Suppressor macrophage treated with lipopolysaccharide for 4 hours (primary cell): Measurements from ENCODE around the gene FMO1.

ENCODE experiments used
- DNase-seq: peaks from one replicate; pipeline ENCODE4 v3.0.0-alpha.2; 2020

FMO1 gene, protein sequence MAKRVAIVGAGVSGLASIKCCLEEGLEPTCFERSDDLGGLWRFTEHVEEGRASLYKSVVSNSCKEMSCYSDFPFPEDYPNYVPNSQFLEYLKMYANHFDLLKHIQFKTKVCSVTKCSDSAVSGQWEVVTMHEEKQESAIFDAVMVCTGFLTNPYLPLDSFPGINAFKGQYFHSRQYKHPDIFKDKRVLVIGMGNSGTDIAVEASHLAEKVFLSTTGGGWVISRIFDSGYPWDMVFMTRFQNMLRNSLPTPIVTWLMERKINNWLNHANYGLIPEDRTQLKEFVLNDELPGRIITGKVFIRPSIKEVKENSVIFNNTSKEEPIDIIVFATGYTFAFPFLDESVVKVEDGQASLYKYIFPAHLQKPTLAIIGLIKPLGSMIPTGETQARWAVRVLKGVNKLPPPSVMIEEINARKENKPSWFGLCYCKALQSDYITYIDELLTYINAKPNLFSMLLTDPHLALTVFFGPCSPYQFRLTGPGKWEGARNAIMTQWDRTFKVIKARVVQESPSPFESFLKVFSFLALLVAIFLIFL

DNA sequence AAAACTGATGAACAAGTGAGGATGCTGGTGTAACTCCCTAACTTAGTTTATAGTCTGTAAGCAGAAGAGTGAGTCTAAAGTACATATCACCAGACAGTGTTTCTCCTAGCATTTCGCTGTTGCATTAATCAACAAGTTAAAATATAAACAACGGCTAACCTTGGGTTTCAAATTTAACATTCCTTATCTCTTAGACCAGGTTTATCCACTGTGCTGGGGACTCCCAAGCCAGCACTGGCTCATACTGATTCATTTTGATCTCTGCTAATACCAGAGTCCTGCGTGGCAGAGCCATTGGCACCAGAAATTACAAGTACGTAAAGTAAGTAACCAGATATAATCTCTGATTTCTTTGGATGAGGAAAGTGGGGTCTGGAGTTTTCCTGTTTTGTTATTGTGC is at the start of gene FMO1:
Gene FMO1 (plus strand): TSS at position 193 of the 400 bp plus-strand sequence. CDS start 9,594 bp downstream, outside the sequence.
- no peak for DNase-seq

GRCh38 chr1:171204296-171204695 is 44.0 kb upstream of the FMO1 start:
- no peak for DNase-seq

DNA sequence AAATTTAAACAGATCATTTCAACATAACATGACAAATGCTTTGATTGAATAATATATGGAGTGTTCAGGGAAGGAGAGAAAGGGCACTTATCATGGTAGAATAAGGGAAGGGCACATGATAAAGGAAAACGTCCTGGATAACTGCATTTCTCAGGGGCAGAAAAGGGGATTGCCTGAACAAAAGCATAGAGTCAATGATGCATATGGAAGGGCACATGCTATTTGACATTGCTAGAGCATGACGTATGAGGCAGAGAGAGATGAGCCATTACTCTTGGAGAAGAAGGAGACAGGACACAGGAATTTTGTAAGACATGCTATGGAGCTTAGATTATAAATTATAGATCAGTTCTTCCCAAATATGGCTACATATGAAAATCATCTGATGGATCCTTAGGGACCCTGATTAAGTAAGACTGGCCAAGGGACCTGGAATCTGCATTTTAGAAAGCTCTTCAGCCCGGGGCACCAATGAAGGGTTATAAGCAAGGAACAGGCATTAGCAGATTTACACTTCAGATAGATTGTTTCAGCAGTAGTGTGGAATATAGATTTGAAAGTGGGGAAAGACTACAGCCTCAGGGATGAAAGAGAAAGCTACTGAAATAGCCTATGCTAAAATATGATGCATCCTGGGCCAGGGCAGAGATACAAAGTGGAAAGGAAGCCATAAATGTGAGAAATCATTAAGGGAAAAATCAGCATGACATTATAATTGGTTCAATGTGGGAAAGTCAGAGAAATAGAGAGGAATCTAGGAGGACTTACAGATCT is 41.9 kb upstream of the FMO1 start:
- no peak for DNase-seq

GRCh38 chr1:171206978-171207355 is 41.3 kb upstream of the FMO1 start:
- no peak for DNase-seq

DNA sequence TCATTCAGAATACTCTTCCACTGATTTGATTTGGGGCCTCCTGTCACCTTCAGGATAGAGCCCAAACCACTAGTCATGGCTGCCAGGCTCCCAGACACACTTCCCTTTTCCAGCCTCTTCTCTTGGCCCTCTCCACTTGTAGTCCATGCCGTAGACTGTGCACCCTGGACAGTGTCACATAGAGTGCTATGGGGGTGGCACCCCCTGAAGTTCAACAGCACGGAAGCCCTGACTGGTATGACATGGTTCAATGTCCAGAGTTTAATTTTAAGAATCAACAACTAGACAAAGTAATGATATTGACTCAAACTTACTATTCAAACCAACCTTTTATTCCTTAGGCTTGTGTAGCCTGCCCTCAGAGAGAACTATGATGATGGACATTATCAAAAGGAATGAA is 40.9 kb upstream of the FMO1 start:
- no peak for DNase-seq

DNA sequence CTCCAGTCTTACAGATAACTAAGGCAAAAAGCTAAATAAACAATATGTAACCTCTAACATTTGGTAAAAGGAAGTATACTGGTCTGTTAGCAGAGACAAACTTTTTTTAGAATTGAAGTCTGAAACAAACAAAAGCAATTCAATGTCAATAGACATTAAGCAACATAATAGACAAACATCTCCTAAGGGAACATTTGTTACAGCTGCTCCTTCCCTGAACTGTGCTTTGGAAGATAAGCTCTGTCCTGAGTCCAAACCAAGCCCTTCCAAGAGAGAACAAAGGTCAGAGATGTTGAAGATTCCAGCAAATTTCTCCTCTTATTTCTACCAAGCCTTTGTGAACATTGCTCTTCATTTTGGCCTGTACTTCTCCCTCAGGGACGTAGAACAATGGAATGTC is 37.9 kb upstream of the FMO1 start:
- no peak for DNase-seq

- peak; percentile 60 for DNase-seq
Observed at GRCh38 chr1:171212607-171213351, 35.5 kb upstream of the FMO1 start.

- DNase-seq = no peak
Observed at GRCh38 chr1:171213559-171214454, 34.5 kb upstream of the FMO1 start.

- no peak for DNase-seq
Observed at GRCh38 chr1:171217658-171218443, 30.4 kb upstream of the FMO1 start.

DNA sequence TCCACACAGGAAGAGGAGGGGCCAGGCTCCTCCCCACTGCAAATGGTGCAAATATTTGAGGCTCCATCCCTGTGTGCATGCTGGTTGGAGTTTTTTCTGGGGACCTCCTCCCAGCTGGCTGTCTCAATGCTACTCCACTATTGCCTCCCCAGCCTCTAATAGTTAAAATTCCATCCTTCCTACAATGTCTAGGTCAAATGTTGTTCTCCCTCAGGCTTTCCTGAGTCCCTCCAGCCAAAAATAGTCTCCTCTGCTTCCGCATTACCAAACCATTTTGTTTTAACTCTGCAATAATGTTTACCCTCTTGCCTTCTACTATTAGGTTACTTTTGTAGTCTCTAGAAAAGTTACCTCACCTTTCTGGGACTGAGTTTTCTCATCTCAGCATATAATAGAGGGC is 29.6 kb upstream of the FMO1 start:
- no peak for DNase-seq

DNA sequence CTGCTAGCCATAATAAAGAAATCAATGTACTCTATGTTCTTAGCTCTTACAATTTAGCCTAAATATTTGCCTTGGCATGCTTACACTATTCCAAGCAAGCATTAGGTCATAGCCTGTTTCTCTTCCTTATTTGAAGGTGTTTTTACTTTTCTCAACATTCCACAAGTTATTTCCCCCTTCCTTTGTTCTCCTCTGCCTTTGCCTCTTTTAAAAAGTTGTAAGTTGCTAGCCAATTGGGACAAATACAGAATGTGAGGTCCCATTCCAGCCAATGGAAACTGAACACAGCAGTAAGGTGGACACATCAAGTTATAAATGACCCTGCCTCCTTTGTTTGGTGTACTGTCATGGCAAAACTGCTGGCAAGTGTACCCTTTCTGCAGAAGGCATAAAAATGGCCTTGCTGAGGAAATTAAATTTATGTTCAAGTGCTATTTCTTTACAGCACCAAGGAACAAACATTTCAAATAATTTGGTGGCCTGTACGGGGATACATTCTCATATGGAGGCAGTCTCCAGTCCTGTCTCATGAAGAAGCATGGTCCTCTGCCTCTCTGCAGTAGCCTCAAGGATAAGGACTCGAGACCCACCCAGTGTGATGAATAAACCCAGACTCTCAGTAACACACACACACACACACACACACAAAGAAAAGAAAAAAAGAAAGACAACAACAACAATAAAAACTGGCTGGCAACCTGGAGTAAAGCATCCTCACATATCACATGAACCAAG is 28.8 kb upstream of the FMO1 start:
- DNase-seq = no peak

- DNase-seq = no peak
Observed at GRCh38 chr1:171220081-171220420, 28.2 kb upstream of the FMO1 start.

DNA sequence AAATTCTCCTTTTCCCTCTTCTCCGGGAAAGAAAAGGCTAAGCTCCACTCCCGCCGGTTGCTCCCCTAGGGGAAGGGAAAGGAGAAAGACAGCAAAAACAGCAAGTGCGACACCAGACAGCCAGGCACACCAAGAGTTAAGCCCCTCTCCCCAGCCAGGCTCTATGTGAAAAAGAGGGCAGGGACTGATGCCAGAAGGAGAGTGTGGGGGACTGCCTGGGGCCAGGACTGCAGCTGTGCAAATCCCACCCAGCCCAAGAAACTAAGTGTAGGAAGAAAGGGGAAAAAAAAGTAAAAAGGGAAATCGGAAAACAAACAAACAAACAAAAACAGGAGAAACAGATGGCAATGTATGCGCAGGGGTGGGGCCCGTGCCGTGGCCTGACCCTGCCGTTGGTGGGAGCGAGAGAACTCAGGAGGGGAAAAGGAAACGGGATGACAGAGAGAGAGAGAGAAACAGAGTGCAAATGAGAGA is 27.7 kb upstream of the FMO1 start:
- no peak for DNase-seq

DNA sequence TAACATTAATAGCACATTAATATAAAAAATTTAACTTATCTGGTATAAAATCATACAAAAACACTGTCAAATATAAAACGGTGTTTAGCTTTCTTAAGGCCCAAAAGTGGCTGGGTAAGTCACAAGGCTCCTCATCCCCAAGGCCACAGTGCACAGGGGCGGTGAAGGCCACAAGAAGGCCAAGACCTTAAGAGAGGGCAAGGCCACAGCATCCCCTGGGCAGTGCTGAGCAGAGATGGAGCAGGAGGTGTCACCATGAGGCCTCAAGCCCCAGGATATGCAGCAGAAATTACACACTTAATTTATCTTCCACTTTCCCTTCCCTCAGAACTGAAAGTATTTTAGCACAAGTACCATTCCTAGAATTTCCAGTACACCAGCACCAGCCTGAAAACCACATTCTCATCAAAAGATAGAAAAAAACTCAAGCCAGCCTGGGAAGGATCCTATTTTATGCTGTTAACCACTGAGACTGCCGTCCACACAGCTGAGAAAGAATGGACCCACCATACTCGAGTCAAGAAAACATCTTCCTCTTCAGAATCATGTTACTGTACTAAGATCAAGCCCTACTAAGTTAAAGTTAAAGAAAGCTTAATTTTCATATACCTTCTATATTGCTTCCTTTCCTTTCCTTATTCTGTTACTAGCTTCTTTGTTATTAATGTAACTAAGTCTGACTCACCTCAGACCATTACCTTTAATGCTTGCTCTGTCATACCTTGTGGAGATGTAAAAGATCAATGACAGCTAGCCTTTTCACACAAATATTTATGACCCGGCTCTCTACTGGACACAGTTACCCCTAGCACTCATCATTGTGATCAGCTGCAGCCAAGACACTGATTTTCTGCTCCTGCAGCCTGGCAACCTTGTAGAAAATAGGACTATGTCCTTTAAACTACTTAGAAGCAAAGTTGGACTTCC is 26.4 kb upstream of the FMO1 start:
- no peak for DNase-seq

GRCh38 chr1:171222936-171223335 is 25.4 kb upstream of the FMO1 start:
- no peak for DNase-seq

GRCh38 chr1:171224257-171224656 is 24.0 kb upstream of the FMO1 start:
- peak; percentile 48 for DNase-seq

DNA sequence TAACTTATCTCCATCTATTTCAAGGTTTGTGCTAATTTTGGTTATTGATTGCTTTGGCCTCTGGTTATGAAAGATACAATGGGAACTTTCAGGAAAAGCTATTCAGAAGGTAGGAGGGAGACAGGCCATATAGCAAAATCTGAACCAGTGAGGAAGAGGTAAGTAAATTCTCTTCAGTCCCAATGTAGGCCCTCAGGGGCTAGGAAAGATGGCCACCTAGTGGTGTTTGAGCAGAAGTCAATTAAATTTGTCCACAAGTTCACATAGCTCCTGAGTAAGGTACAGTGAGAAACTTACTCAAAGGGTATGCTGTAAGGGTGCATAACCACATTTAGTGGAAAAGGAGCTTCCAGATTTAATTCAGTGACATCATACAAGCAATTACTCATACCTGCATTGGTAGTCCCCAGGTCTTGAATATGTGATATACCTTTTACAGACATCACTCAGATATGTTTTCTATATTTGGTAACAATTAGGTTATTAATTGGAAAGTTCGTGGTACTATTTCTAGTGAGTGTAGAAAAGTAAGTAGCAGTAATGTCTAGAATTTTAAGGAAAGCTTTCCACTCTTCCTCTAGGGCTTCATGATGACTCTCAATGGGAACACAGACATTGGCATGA is 21.4 kb upstream of the FMO1 start:
- DNase-seq = peak; percentile 68

GRCh38 chr1:171231326-171231725 is 17.0 kb upstream of the FMO1 start:
- no peak for DNase-seq

GRCh38 chr1:171233183-171233582 is 15.1 kb upstream of the FMO1 start:
- no peak for DNase-seq
